H1 (cell line): Measurements from ENCODE around the gene SPOCK1. TPM values are rescaled to one million over a fixed set of nuclear protein-coding genes. Genes with fewer than 3 reads are reported as not detected.

ENCODE experiments used
- CREB1 ChIP-seq: IDR thresholded peaks from 2 replicates; pipeline ENCODE4 v1.6.1; 2012; ENCODE audit warnings: inconsistent platforms
- EP300 ChIP-seq, 2 experiments: IDR thresholded peaks; 1 replicate in 1 of 2; 2 replicates in 1 of 2; pipeline ENCODE4 v1.6.1; 2011 to 2012; ENCODE audit warnings: low read depth in 2 of 2, low read length in 2 of 2, mild to moderate bottlenecking in 2 of 2, borderline replicate concordance in 1 of 2, inconsistent platforms in 1 of 2, moderate library complexity in 1 of 2
- POLR2AphosphoS5 ChIP-seq: IDR thresholded peaks from 2 replicates; pipeline ENCODE4 v1.6.1; 2011; ENCODE audit warnings: low read depth, low read length
- SUZ12 ChIP-seq: fragments of 200-600 bp; sonication (generic); IDR thresholded peaks from 2 replicates; pipeline ENCODE4 v1.6.1; 2012; ENCODE audit warnings: mild to moderate bottlenecking, inconsistent platforms, low read length, moderate library complexity, mixed read lengths
- TBP ChIP-seq: IDR thresholded peaks from 2 replicates; pipeline ENCODE4 v1.6.1; 2011; ENCODE audit warnings: low read depth, low read length, improper control_type of control experiment
- TCF12 ChIP-seq: IDR thresholded peaks from 2 replicates; pipeline ENCODE4 v1.6.1; 2011; ENCODE audit warnings: low read depth, mild to moderate bottlenecking, low read length
- TEAD4 ChIP-seq: IDR thresholded peaks from 2 replicates; pipeline ENCODE4 v1.6.1; 2012; ENCODE audit warnings: low read depth, low read length, inconsistent platforms, mixed read lengths
- polyA plus RNA-seq, 7 experiments: library from polyadenylated mRNA; depleted of rRNA in 3 of 7; stranded (reverse) in 5 of 7; unstranded in 2 of 7; fragments of >200 nt in 5 of 7; fragments of 200-250 nt in 2 of 7; gene quantifications; 1 replicate in 5 of 7; 2 replicates in 1 of 7; 4 replicates in 1 of 7; pipeline versions ENCODE4 v1.2.1 to v1.2.3, GENCODE V29; 2011 to 2013; ENCODE audit warnings: missing spikeins in 2 of 7, mixed read lengths in 2 of 7
- total RNA-seq: library from RNA; stranded (reverse); fragmentation: NEBNext Ultra II Directional; extraction: Animal tissue kit (Norgen Biotek cat#: 25700); gene quantifications from 2 replicates; pipeline ENCODE4 v1.2.1, GENCODE V29; 2021
- TF ChIP-seq, protein P1 (sequence below): IDR thresholded peaks from 2 replicates; pipeline ENCODE4 v1.6.1; 2011; ENCODE audit warnings: low read depth, mild to moderate bottlenecking, low read length; ENCODE audit not compliant: insufficient read depth

The SPOCK1 gene
- total and polyA plus RNA-seq, 2 of the 8 experiments (the other 6 are each of a cell fraction or from before 2014, with no cell fraction given) = 6.9 to 18.1 TPM

DNA sequence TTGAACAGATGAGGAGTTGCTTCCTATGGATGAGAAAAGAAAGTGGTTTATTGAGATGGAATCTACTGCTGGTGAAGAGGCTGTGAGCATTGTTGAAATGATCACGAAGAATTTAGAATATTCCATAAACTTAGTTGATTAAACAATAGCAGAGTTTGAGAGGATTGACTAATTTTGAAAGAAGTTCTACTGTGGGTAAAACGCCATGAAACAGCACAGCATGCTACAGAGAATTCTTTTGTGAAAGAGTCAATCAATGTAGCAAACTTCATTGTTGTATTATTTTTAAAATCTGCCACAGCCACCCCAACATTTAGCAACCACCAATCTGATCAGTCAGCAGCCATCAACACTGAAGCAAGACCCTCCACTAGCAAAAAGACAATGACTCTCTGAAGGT lies 309.1 kb downstream of the SPOCK1 start (continued):
- TF ChIP-seq EP300 (IDR thresholded peaks at IDR 0.05; ENCODE audit: borderline replicate concordance in 1 of 2, low read depth in 2 of 2, low read length in 2 of 2) (no peak), POLR2AphosphoS5 (no peak), TBP (no peak), TCF12 (no peak), TEAD4 (no peak), CREB1 (no peak), SUZ12 (no peak)
- TF ChIP-seq, protein P1, sequence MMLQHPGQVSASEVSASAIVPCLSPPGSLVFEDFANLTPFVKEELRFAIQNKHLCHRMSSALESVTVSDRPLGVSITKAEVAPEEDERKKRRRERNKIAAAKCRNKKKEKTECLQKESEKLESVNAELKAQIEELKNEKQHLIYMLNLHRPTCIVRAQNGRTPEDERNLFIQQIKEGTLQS = no peak
